Measurements from ENCODE around the gene SARDH.

SARDH gene

DNA sequence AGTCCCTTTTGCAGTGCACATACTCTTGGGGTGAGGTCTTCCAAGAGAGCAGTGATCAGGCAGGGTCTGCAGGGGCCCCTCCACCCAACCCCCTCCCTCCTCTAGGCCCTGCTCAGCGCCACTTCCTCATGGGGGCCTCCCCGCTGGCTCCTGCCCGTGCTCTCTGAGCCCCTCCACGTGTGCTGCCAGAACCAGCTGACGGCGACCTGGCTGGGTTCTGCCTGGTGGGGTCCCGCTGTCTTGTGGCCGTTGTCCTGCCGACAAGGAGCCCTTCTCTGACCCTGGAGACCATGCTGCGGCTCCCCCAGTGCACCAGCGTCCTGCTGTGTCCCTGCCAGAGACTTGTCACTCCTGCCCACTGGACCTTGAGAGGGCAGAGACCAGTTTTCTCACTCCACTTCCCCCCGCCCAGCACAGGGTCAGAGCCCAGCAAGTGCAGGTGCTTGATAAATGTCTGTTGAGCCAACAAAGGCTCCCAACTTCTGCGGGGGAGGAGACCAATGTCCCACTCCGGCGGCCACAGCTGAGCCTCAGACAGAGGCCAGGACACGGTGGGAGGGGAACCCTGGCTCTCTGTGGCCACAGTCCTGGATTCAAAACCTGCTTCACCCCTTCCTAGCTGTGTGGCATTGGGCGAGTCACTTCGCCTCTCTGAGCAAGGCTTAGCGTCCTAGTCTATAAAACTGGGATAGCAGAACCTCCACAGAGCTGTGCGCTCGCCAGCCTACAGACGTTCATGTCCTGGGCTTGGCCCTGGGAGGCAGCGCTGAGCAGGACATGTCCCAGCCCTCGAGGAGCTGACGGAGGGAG, 24.8 kb downstream of the SARDH start:
- no peak overlapping the region for H3K27ac ChIP-seq (ENCODE audit: low read depth, low read length)
- no peaks in the 10 kb centered on the region for H3K9me3 ChIP-seq (ENCODE audit: control insufficient read depth in 1 of 2, low read length in 2 of 2)
- no peak overlapping the region for H3K4me3 ChIP-seq (ENCODE audit: low read depth in 1 of 2, low read length in 2 of 2)
- peaks cover 5 to 14% of the 10 kb centered on the region in 2 donors for H3K4me1 ChIP-seq (ENCODE audit: control insufficient read depth in 1 of 2, insufficient read depth in 2 of 2, low read length in 2 of 2)
- no peaks in the 10 kb centered on the region for H3K36me3 ChIP-seq (ENCODE audit: control insufficient read depth in 1 of 2, insufficient read depth in 2 of 2, low read length in 2 of 2)
- H3K27me3 ChIP-seq (ENCODE audit: control insufficient read depth in 1 of 2, insufficient read depth in 2 of 2, low read length in 2 of 2), result peaks cover 0 to 4% of the 10 kb centered on the region in 2 donors
- H3K9ac ChIP-seq (ENCODE audit: low read depth in 1 of 2, low read length in 2 of 2), result no peak overlapping the region

DNA sequence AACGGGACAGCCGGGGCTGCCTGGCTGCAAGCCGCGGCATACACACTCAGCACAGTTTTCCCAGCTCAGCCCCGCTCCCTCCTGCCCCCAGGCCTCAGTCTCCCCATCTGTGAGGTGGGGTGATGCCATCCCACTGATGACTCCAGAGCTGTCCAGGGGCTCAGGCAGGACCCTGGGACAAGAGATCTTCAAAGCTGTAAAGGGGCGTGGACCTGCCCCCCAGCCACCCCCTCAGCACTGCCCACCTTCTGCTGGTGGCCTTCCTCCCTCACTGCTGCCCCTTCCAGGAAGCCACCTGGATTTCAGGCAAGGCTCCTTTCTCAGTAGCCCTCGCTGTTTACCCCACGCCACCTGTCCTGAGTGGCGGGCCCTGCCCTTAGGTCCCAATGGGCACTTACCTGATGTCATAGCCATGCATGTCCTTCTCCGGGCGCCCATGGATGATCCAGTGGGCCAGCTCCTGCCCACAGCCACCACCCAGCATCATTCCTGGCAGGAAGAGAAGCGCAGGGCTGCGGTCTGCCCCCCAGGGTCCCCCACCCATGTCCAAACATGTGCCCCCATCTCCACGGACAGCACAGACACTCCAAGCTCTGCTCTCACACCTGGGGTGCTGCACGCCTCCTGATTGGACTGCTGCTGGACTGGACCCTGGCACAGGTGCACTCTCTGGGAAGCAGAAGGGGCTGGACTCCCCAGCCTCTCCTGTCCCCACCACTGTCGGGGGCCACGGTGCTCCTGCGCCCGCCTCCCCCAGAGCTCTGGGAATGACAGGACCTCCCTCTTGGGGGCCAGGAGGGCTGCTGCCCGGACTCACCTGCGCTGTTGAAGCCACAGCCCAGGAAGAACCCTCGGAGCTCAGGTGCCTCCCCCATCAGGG, 25.7 kb downstream of the SARDH start:
- Histone ChIP-seq H3K4me3 (ENCODE audit: low read depth in 1 of 2, low read length in 2 of 2) (no peak overlapping the region), H3K9ac (ENCODE audit: low read depth in 1 of 2, low read length in 2 of 2) (no peak overlapping the region), H3K36me3 (ENCODE audit: control insufficient read depth in 1 of 2, insufficient read depth in 2 of 2, low read length in 2 of 2) (no peaks in the 10 kb centered on the region), H3K9me3 (ENCODE audit: control insufficient read depth in 1 of 2, low read length in 2 of 2) (no peaks in the 10 kb centered on the region), H3K27me3 (ENCODE audit: control insufficient read depth in 1 of 2, insufficient read depth in 2 of 2, low read length in 2 of 2) (peaks cover 0 to 4% of the 10 kb centered on the region in 2 donors), H3K27ac (ENCODE audit: low read depth, low read length) (no peak overlapping the region), H3K4me1 (ENCODE audit: control insufficient read depth in 1 of 2, insufficient read depth in 2 of 2, low read length in 2 of 2) (peaks cover 5 to 14% of the 10 kb centered on the region in 2 donors)

DNA sequence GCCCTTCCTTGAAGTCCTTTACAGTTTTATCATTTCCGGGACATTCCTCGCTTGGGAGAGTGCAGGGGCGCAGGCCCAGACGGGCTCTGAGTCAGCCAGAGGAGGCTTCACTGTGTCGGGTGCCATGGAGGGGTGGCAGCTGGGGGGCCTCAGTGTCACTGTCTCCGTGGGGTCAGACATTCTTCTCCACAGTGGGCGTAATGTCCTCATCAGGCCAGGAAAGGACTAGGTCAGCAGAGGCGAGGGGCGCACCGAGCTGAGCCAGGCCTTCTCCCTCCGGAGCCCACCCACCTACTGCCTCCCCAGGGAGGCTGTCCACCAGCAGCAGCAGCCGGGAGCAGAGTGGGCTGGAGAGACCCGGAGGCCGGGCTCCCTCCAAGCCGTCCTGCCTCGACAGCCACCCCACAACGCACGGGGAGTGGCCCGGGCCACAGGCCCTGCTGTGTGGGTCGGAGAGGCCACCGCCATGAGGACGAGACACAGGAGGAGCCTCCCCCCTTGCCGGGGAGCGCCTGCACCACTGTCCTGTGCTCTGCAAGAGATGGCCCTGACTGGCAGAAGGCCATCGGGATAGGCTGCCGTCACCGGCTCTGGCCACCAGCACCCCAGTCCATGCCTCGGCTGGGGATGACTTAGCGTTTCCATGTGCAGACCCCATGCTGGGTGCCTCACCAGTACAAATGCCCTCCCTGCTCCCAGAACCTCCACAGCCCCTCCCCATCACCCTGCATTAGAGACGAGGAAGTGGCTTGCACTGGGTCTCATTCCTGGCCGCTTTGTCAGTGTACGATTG, 26.5 kb downstream of the SARDH start:
- Histone ChIP-seq H3K9ac (ENCODE audit: low read depth in 1 of 2, low read length in 2 of 2) (no peak overlapping the region), H3K27ac (ENCODE audit: low read depth, low read length) (no peak overlapping the region), H3K27me3 (ENCODE audit: control insufficient read depth in 1 of 2, insufficient read depth in 2 of 2, low read length in 2 of 2) (peaks cover 0 to 4% of the 10 kb centered on the region in 2 donors)

DNA sequence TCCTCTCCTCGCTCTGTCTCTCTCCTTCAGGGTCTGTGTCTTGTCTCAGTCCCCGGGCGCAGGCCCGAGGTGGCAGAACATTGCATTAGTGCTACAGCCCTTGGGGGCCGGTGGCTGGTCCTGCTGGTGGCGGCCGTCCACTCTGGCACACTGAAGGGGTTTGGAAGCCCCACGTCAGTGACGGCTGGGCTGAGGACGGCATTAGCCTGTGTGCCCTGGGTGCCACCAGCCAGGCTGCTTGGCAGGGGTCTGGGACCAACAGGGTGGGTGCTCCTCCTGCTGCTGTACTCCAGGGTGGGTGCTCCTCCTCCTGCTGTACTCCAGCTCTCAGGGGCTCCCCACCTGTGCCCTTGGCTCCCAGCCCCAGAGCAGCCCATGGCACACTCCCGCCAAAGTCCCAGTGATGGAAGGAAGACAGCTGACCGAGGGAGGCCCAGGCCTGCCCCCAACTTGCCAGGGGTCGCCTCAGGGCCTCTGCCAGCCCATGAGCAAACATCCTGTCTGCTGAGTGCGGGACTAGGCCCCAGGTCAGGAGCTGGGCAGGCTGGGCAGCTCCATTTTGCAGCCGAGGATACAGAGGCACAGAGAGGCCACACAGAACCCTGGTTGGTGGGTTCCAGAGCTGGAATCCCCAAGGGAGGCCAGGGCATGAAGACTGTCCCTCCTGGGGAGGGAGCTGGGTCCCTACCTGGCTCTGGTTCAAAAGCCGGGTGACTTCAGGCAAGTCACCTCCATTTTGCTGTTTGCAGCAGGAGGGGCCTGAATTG, 27.3 kb downstream of the SARDH start:
- H3K9me3 ChIP-seq (ENCODE audit: control insufficient read depth in 1 of 2, low read length in 2 of 2), result no peaks in the 10 kb centered on the region
- no peak overlapping the region for H3K4me3 ChIP-seq (ENCODE audit: low read depth in 1 of 2, low read length in 2 of 2)
- H3K27me3 ChIP-seq (ENCODE audit: control insufficient read depth in 1 of 2, insufficient read depth in 2 of 2, low read length in 2 of 2), result peaks cover 0 to under 1% of the 10 kb centered on the region in 2 donors
- no peak overlapping the region for H3K27ac ChIP-seq (ENCODE audit: low read depth, low read length)
- peaks cover 5 to 9% of the 10 kb centered on the region in 2 donors for H3K4me1 ChIP-seq (ENCODE audit: control insufficient read depth in 1 of 2, insufficient read depth in 2 of 2, low read length in 2 of 2)
- H3K36me3 ChIP-seq (ENCODE audit: control insufficient read depth in 1 of 2, insufficient read depth in 2 of 2, low read length in 2 of 2), result no peaks in the 10 kb centered on the region
- H3K9ac ChIP-seq (ENCODE audit: low read depth in 1 of 2, low read length in 2 of 2), result no peak overlapping the region

More for the DNA sequence above, 26.5 kb downstream of the SARDH start:
- Histone ChIP-seq H3K36me3 (ENCODE audit: control insufficient read depth in 1 of 2, insufficient read depth in 2 of 2, low read length in 2 of 2) (no peaks in the 10 kb centered on the region), H3K4me1 (ENCODE audit: control insufficient read depth in 1 of 2, insufficient read depth in 2 of 2, low read length in 2 of 2) (peaks cover 5 to 14% of the 10 kb centered on the region in 2 donors), H3K9me3 (ENCODE audit: control insufficient read depth in 1 of 2, low read length in 2 of 2) (no peaks in the 10 kb centered on the region), H3K4me3 (ENCODE audit: low read depth in 1 of 2, low read length in 2 of 2) (no peak overlapping the region)

DNA sequence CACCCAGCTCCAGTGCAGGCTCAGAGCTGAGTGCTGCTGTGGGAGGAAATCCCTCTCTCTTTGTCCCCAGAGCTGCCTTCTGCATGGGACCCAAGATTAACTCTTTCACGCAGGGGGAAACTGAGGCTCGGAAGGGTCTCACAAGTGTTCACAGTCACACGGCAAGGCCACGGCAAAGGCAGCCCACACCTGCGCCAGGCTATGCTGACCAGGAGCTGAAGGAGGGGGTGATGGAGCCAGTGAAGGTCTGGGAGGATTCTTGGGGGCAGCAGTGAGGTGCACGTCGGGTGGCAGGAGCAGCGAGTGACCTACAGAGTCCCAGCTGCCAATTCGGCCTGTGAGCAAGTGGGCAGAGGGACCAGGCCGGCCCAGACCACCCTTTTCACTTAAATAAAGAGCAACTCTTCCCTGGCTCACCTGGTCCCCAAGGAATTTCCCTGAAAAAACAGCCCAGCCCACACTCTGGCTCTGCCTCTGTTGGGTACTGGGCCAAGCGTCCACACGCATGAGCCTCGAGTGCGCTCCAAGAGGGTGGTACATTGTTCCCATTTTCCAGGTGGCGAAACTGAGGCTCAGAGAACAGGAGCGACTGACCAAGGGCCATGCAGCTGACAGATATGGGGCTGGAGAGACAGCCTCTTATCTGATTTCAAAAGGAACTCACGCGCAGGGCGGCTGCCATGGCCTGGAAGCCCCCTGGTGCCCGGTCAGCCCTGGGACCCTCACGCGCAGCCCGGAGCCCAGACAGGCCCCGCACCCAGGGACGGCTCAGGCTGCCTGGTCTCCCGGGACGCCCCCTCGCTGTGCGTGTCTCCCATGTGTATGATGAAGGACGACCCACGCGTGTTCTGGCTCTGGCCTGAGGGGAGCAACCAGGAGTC, 28.2 kb downstream of the SARDH start:
- no peaks in the 10 kb centered on the region for H3K9me3 ChIP-seq (ENCODE audit: control insufficient read depth in 1 of 2, low read length in 2 of 2)
- no peak overlapping the region for H3K9ac ChIP-seq (ENCODE audit: low read depth in 1 of 2, low read length in 2 of 2)
- H3K4me1 ChIP-seq (ENCODE audit: control insufficient read depth in 1 of 2, insufficient read depth in 2 of 2, low read length in 2 of 2), result peaks cover 0 to under 1% of the 10 kb centered on the region in 2 donors
- H3K27ac ChIP-seq (ENCODE audit: low read depth, low read length), result no peak overlapping the region
- H3K36me3 ChIP-seq (ENCODE audit: control insufficient read depth in 1 of 2, insufficient read depth in 2 of 2, low read length in 2 of 2), result no peaks in the 10 kb centered on the region
- no peak overlapping the region for H3K4me3 ChIP-seq (ENCODE audit: low read depth in 1 of 2, low read length in 2 of 2)
- H3K27me3 ChIP-seq (ENCODE audit: control insufficient read depth in 1 of 2, insufficient read depth in 2 of 2, low read length in 2 of 2), result no peaks in the 10 kb centered on the region

DNA sequence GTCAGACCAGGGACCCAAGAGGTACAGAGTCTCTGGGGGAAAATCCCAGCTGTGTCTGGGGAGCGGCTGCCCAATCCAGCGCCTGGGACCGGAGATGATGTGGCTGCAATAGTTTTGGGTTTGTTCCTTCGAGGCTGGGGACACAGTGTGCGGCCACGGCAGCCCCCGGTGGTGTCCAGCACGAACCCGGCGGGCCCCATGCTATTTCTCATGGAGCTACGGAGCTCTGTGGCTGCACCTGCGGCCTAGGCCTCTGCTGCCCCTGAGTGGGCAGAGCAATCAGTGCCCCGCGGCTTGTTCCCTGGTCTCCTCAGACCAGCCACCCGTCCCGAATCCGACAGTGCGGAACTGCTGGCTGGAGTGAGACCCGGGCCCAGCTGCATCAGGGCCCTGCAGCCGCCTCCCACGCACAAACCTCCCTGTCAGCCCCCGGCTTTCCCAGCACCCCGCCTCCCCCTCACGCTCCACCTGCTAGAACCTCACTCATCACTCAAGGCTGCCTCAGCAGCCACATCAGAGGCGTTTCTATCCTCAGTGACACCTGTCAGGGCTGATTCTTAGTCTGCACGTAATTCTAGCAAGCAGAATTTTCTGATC, 29.0 kb downstream of the SARDH start:
- no peaks in the 10 kb centered on the region for H3K9me3 ChIP-seq (ENCODE audit: control insufficient read depth in 1 of 2, low read length in 2 of 2)
- H3K27ac ChIP-seq (ENCODE audit: low read depth, low read length), result no peak overlapping the region
- H3K9ac ChIP-seq (ENCODE audit: low read depth in 1 of 2, low read length in 2 of 2), result no peak overlapping the region
- H3K27me3 ChIP-seq (ENCODE audit: control insufficient read depth in 1 of 2, insufficient read depth in 2 of 2, low read length in 2 of 2), result no peaks in the 10 kb centered on the region
- H3K4me1 ChIP-seq (ENCODE audit: control insufficient read depth in 1 of 2, insufficient read depth in 2 of 2, low read length in 2 of 2), result no peaks in the 10 kb centered on the region
- no peak overlapping the region for H3K4me3 ChIP-seq (ENCODE audit: low read depth in 1 of 2, low read length in 2 of 2)
- H3K36me3 ChIP-seq (ENCODE audit: control insufficient read depth in 1 of 2, insufficient read depth in 2 of 2, low read length in 2 of 2), result no peaks in the 10 kb centered on the region

DNA sequence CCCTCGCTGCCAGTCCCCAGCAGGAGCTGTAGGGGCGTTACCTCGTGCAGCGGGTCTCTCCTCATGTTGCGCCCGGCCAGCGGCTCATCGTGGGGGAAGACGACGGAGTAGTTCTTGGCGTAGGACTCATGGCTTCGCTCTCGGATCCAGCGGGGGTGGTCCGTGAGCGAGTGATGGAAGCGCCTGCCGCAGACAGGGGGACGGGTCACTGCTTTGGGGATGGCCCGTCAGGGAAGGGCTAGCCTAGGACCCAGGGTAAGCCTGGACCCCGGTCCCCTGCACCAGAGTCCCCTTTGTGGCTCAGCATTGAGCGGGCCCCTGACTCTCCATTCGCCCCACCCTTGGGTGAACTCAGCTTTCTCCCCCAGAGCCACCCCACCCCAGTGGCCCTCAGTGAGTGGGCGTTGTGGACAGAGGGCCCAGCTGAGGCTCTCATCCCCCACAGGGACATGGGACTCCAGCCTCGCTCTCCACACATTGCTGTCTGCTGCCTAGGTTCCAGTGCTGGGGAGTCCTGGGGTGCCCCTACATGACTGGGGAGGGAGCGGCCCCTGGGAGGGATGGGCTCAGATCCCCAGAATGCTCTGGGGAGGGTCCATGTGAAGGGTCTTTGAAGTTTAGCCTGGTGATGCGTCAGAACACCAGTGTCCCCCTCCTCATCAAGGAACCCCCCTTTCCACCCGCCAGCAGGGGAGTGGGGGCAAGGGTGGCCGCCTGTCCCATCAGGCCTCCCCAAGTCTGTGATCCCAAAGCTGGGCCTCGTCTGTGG, 29.7 kb downstream of the SARDH start:
- Histone ChIP-seq H3K9ac (ENCODE audit: low read depth in 1 of 2, low read length in 2 of 2) (no peak overlapping the region), H3K27ac (ENCODE audit: low read depth, low read length) (no peak overlapping the region), H3K4me1 (ENCODE audit: control insufficient read depth in 1 of 2, insufficient read depth in 2 of 2, low read length in 2 of 2) (no peaks in the 10 kb centered on the region), H3K36me3 (ENCODE audit: control insufficient read depth in 1 of 2, insufficient read depth in 2 of 2, low read length in 2 of 2) (no peaks in the 10 kb centered on the region), H3K27me3 (ENCODE audit: control insufficient read depth in 1 of 2, insufficient read depth in 2 of 2, low read length in 2 of 2) (peaks cover 0 to 4% of the 10 kb centered on the region in 2 donors), H3K4me3 (ENCODE audit: low read depth in 1 of 2, low read length in 2 of 2) (no peak overlapping the region), H3K9me3 (ENCODE audit: control insufficient read depth in 1 of 2, low read length in 2 of 2) (no peaks in the 10 kb centered on the region)

DNA sequence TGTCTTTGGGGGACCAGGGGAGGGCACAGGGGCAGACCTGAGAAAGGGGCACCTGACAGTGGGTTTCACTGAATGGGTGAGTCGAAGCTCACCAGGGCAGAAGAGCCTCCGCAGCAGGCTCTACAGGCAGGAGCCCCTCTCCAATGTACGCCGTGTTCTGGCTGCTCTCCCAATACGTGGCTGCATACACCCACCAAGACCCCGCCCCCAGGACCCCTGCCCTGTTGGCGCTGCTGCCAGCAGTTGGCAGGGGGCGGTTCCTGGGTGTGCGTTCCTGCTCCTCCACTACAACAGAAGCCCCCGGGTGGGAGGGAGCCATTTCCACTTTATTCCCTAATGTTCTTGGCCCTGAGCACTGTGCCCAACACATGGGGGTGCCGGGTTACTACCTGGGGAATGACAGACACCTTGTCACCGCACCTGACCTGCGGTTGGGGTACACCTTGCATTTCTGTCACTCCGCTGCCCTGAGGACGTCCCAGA, 30.3 kb downstream of the SARDH start:
- no peak overlapping the region for H3K27ac ChIP-seq (ENCODE audit: low read depth, low read length)
- H3K4me3 ChIP-seq (ENCODE audit: low read depth in 1 of 2, low read length in 2 of 2), result no peak overlapping the region
- no peaks in the 10 kb centered on the region for H3K9me3 ChIP-seq (ENCODE audit: control insufficient read depth in 1 of 2, low read length in 2 of 2)
- no peaks in the 10 kb centered on the region for H3K36me3 ChIP-seq (ENCODE audit: control insufficient read depth in 1 of 2, insufficient read depth in 2 of 2, low read length in 2 of 2)
- no peak overlapping the region for H3K9ac ChIP-seq (ENCODE audit: low read depth in 1 of 2, low read length in 2 of 2)
- H3K27me3 ChIP-seq (ENCODE audit: control insufficient read depth in 1 of 2, insufficient read depth in 2 of 2, low read length in 2 of 2), result peaks cover 0 to 10% of the 10 kb centered on the region in 2 donors
- H3K4me1 ChIP-seq (ENCODE audit: control insufficient read depth in 1 of 2, insufficient read depth in 2 of 2, low read length in 2 of 2), result peaks cover 0 to 5% of the 10 kb centered on the region in 2 donors
